Panc1 (cell line): ENCODE data around the gene AMHR2. TPM values are rescaled to one million over a fixed set of nuclear protein-coding genes. Genes with fewer than 3 reads are reported as not detected.
"Not testable (repeated sequence)": the region's sequence is repeated elsewhere in the genome, so short reads cannot be mapped to it uniquely, and the experiment has no call there.

Source experiments
- ATAC-seq: fragments of 200-7000 bp; cut with Tn5 transposase; 2 replicates; pipeline ENCODE4 v1.9.1; 2020; ENCODE audit warnings: mild to moderate bottlenecking, moderate library complexity
- BruUV-seq: library from RNA; stranded (reverse); fragments of 400-500 nt; replicated peaks from 2 replicates; lab custom pipeline; 2021; lab: Mats Ljungman, UMichigan
- CTCF ChIA-PET: fragments of 300-600 bp; sonication (Branson Sonifier 250); formaldehyde crosslinking; loops from one replicate; lab custom pipeline; 2022; ENCODE audit warnings: antibody characterized with exemption; lab: Charles Lee
- POLR2A ChIA-PET: fragments of 300-600 bp; sonication (Branson Sonifier 250); formaldehyde crosslinking; loops from one replicate; lab custom pipeline; 2022; ENCODE audit warnings: antibody characterized with exemption; lab: Charles Lee
- DNase-seq: peaks from one replicate; pipeline ENCODE4 v3.0.0-alpha.2; 2010; ENCODE audit warnings: low read depth, low spot score
- H3K27ac ChIP-seq: 2 replicates; pipeline ENCODE4 v1.5.1; 2011; ENCODE audit warnings: mild to moderate bottlenecking, low read length, inconsistent platforms
- H3K27me3 ChIP-seq: fragments of 200-500 bp; sonication (Bioruptor generic); 2 replicates; pipeline ENCODE4 v1.6.0; 2014; ENCODE audit warnings: low read length, inconsistent platforms; ENCODE audit not compliant: control insufficient read depth, insufficient read depth
- H3K36me3 ChIP-seq: fragments of 200-500 bp; sonication (Bioruptor generic); 2 replicates; pipeline ENCODE4 v1.5.1; 2014; ENCODE audit warnings: inconsistent platforms, mild to moderate bottlenecking, low read length, moderate library complexity; ENCODE audit not compliant: control insufficient read depth, insufficient read depth
- H3K4me1 ChIP-seq: 2 replicates; pipeline ENCODE4 v1.5.1; 2011; ENCODE audit warnings: inconsistent platforms, mild to moderate bottlenecking, low read length, moderate library complexity; ENCODE audit not compliant: control insufficient read depth, insufficient read depth
- H3K4me3 ChIP-seq, 2 experiments: 2 replicates each; pipeline ENCODE4 v1.5.1; 2011 to 2012; ENCODE audit warnings: low read depth in 2 of 2, low read length in 2 of 2, mild to moderate bottlenecking in 2 of 2, inconsistent platforms in 1 of 2, moderate library complexity in 1 of 2
- H3K9me3 ChIP-seq: fragments of 200-500 bp; sonication (Bioruptor generic); 2 replicates; pipeline ENCODE4 v1.5.1; 2014; ENCODE audit warnings: low read depth, mild to moderate bottlenecking, inconsistent platforms, low read length, moderate library complexity; ENCODE audit not compliant: control insufficient read depth, insufficient read depth
- POLR2AphosphoS5 ChIP-seq: IDR thresholded peaks from 2 replicates; pipeline ENCODE4 v1.6.1; 2012; ENCODE audit warnings: mild to moderate bottlenecking, low read depth, low read length, moderate library complexity
- SIN3A ChIP-seq: IDR thresholded peaks from 2 replicates; pipeline ENCODE4 v1.6.1; 2012; ENCODE audit warnings: low read depth, mild to moderate bottlenecking, low read length, moderate library complexity, borderline replicate concordance; ENCODE audit not compliant: insufficient read depth
- TCF7L2 ChIP-seq: IDR thresholded peaks from 2 replicates; pipeline ENCODE4 v1.6.1; 2011; ENCODE audit warnings: mild to moderate bottlenecking, low read depth, low read length, inconsistent platforms
- in situ Hi-C: cut with HindIII; loops from 2 replicates; pipeline ENCODE4 v1.10.0; 2016; ENCODE audit warnings: low sequenced_read_pairs, low pct_unique_long_range_greater_than_20kb
- intact Hi-C: fragments of 100-400 bp; cut with micrococcal nuclease; formaldehyde crosslinking; loops from one replicate; pipeline ENCODE4 v1.10.0; 2022; ENCODE audit not compliant: unreplicated experiment
- total RNA-seq: library from RNA; stranded (reverse); gene quantifications from one replicate; pipeline ENCODE4 v1.2.1, GENCODE V29; 2021; ENCODE audit not compliant: unreplicated experiment
- TF ChIP-seq, protein P1 (sequence below): fragments of 450-650 bp; IDR thresholded peaks from 2 replicates; pipeline ENCODE4 v1.5.1; 2017; ENCODE audit warnings: mild to moderate bottlenecking
- TF ChIP-seq, protein P2 (sequence below), 2 experiments: IDR thresholded peaks; 2 replicates each; pipeline ENCODE4 v1.6.1; 2011 to 2012; ENCODE audit warnings: low read depth in 2 of 2, control low read depth in 1 of 2, low read length in 1 of 2, mild to moderate bottlenecking in 1 of 2, moderate library complexity in 1 of 2; ENCODE audit not compliant: insufficient read depth in 1 of 2

Gene AMHR2
- total RNA-seq, 1 experiment from 2014 or later, result 0.13 TPM

DNA sequence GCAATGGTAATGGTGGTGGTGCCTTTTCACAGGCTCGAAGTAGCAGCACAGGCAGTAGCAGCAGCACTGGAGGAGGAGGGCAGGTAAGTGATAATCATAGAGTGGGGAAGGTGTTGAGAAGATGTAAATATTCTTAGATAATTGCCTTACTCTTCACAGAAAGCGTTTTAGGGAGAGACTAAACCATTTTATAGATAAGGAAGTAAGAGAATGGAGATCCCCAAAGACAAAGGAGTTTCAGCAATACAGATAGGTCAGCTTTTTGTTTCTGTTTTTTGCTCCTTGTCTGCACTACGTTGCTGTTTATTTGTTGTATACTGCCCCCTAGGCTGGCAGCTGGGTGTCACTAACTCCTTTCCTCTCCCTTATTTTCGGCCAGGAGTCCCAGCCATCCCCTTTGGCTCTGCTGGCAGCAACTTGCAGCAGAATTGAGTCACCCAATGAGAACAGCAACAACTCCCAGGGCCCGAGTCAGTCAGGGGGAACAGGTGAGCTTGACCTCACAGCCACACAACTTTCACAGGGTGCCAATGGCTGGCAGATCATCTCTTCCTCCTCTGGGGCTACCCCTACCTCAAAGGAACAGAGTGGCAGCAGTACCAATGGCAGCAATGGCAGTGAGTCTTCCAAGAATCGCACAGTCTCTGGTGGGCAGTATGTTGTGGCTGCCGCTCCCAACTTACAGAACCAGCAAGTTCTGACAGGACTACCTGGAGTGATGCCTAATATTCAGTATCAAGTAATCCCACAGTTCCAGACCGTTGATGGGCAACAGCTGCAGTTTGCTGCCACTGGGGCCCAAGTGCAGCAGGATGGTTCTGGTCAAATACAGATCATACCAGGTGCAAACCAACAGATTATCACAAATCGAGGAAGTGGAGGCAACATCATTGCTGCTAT, 41.7 kb upstream of the AMHR2 start:
- DNase-seq (no peak), ATAC-seq (no peak)
- intact Hi-C loops (loop anchor here (10.0 kb wide), 1 partner anchor 613 kb away; no protein-coding TSS in a partner anchor), in situ Hi-C loops (no loop called here)
- Histone ChIP-seq H3K4me1 (peaks cover 27% of the 10 kb centered on the region), H3K9me3 (no peaks in the 10 kb centered on the region), H3K27ac (peak overlapping the region; percentile 83), H3K4me3 (peak overlapping the region; percentile 54 to 61), H3K36me3 (no peaks in the 10 kb centered on the region; the same call in 1 of the 2 replicates), H3K27me3 (no peaks in the 10 kb centered on the region)
- ChIA-PET CTCF (interaction anchor here (0.7 to 2.8 kb wide), 3 partner anchors 29 to 58 kb away, joined by 3 to 13 read pairs (median 3); no protein-coding TSS in a partner anchor), POLR2A (interaction anchor here (0.9 kb wide), 1 partner anchor 61 kb away, joined by 4 read pairs; no protein-coding TSS in a partner anchor)
- TF ChIP-seq POLR2AphosphoS5 (no peak), SIN3A (no peak), TCF7L2 (no peak)
- TF ChIP-seq, protein P1, sequence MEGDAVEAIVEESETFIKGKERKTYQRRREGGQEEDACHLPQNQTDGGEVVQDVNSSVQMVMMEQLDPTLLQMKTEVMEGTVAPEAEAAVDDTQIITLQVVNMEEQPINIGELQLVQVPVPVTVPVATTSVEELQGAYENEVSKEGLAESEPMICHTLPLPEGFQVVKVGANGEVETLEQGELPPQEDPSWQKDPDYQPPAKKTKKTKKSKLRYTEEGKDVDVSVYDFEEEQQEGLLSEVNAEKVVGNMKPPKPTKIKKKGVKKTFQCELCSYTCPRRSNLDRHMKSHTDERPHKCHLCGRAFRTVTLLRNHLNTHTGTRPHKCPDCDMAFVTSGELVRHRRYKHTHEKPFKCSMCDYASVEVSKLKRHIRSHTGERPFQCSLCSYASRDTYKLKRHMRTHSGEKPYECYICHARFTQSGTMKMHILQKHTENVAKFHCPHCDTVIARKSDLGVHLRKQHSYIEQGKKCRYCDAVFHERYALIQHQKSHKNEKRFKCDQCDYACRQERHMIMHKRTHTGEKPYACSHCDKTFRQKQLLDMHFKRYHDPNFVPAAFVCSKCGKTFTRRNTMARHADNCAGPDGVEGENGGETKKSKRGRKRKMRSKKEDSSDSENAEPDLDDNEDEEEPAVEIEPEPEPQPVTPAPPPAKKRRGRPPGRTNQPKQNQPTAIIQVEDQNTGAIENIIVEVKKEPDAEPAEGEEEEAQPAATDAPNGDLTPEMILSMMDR, result no peak; the same call in 1 of the 2 replicates
- TF ChIP-seq, protein P2, sequence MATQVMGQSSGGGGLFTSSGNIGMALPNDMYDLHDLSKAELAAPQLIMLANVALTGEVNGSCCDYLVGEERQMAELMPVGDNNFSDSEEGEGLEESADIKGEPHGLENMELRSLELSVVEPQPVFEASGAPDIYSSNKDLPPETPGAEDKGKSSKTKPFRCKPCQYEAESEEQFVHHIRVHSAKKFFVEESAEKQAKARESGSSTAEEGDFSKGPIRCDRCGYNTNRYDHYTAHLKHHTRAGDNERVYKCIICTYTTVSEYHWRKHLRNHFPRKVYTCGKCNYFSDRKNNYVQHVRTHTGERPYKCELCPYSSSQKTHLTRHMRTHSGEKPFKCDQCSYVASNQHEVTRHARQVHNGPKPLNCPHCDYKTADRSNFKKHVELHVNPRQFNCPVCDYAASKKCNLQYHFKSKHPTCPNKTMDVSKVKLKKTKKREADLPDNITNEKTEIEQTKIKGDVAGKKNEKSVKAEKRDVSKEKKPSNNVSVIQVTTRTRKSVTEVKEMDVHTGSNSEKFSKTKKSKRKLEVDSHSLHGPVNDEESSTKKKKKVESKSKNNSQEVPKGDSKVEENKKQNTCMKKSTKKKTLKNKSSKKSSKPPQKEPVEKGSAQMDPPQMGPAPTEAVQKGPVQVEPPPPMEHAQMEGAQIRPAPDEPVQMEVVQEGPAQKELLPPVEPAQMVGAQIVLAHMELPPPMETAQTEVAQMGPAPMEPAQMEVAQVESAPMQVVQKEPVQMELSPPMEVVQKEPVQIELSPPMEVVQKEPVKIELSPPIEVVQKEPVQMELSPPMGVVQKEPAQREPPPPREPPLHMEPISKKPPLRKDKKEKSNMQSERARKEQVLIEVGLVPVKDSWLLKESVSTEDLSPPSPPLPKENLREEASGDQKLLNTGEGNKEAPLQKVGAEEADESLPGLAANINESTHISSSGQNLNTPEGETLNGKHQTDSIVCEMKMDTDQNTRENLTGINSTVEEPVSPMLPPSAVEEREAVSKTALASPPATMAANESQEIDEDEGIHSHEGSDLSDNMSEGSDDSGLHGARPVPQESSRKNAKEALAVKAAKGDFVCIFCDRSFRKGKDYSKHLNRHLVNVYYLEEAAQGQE (IDR thresholded peaks at IDR 0.05; ENCODE audit: insufficient read depth in 1 of 2, low read depth in 2 of 2, low read length in 1 of 2), result no peak
- BruUV-seq, result TSS peak; percentile 83

DNA sequence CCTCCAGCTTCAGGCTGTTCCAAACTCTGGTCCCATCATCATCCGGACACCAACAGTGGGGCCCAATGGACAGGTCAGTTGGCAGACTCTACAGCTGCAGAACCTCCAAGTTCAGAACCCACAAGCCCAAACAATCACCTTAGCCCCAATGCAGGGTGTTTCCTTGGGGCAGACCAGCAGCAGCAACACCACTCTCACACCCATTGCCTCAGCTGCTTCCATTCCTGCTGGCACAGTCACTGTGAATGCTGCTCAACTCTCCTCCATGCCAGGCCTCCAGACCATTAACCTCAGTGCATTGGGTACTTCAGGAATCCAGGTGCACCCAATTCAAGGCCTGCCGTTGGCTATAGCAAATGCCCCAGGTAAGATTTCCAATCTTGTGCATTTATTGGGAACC, 40.4 kb upstream of the AMHR2 start:
- TF ChIP-seq SIN3A, result no peak
- TF ChIP-seq, protein P1, result no peak
- TF ChIP-seq POLR2AphosphoS5, result no peak
- TF ChIP-seq, protein P2 (IDR thresholded peaks at IDR 0.05; ENCODE audit: insufficient read depth in 1 of 2, low read depth in 2 of 2, low read length in 1 of 2), result no peak
- TF ChIP-seq TCF7L2, result no peak
- BruUV-seq, result no TSS peak
- Histone ChIP-seq H3K4me3 (peak overlapping the region; percentile 44 to 61), H3K27ac (peak overlapping the region; percentile 70), H3K9me3 (no peaks in the 10 kb centered on the region), H3K36me3 (no peaks in the 10 kb centered on the region; the same call in 1 of the 2 replicates), H3K4me1 (peaks cover 30% of the 10 kb centered on the region), H3K27me3 (no peaks in the 10 kb centered on the region)
- ChIA-PET CTCF (interaction anchor here (2.8 kb wide), 1 partner anchor 31 kb away, joined by 13 read pairs; no protein-coding TSS in a partner anchor), POLR2A (interaction anchor here (0.6 kb wide), 1 partner anchor 13 kb away, joined by 12 read pairs; no protein-coding TSS in a partner anchor)
- in situ Hi-C loops (no loop called here), intact Hi-C loops (loop anchor here (10.0 kb wide), 1 partner anchor 612 kb away; no protein-coding TSS in a partner anchor)
- no peak for DNase-seq
- no peak for ATAC-seq

DNA sequence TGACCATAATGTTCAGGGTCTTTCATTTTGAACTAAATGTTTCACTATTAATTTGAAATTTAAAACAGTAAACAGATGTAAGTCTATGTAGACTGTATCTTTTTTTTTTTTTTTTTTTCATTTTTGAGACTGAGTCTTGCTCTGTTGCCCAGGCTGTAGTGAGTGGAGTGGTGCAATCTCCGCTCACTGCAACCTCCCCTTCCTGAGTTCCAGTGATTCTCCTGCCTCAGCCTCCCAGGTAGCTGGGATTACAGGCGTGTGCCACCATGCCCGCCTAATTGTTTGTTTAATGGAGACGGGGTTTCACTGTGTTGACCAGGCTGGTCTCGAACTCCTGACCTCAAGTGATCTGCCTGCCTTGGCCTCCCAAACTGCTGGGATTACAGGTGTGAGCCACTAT, 37.3 kb upstream of the AMHR2 start:
- H3K9me3 ChIP-seq, H3K27me3 ChIP-seq, CTCF ChIA-PET, ATAC-seq, DNase-seq, in situ Hi-C loops, H3K36me3 ChIP-seq, BruUV-seq: not testable (repeated sequence)
- H3K4me3 ChIP-seq, result peak overlapping the region; percentile 25 to 41
- POLR2A ChIA-PET, result interaction anchor here (0.7 kb wide), 1 partner anchor 32 kb away, joined by 3 read pairs; no protein-coding TSS in a partner anchor
- H3K27ac ChIP-seq, result peak overlapping the region; percentile 78
- H3K4me1 ChIP-seq, result peaks cover 31% of the 10 kb centered on the region
- intact Hi-C loops, result loop anchor here (10.0 kb wide), 1 partner anchor 608 kb away; no protein-coding TSS in a partner anchor
